Suprapubic skin (tissue), 4 donors: Measurements from ENCODE around the gene MINPP1.

ENCODE experiments used
- CTCF ChIP-seq, 2 donors: fragments of 200-600 bp in 1 of 2; fragments of 450-650 bp in 1 of 2; sonication (generic) in 1 of 2; IDR thresholded peaks; one replicate each; pipeline ENCODE4 v1.5.1; 2016 to 2019; ENCODE audit warnings: antibody characterized with exemption in 2 of 2, mild to moderate bottlenecking in 1 of 2, moderate library complexity in 1 of 2
- POLR2A ChIP-seq, 2 donors: fragments of 450-650 bp; IDR thresholded peaks; one replicate each; pipeline ENCODE4 v1.6.1; 2017; ENCODE audit warnings: antibody characterized with exemption in 2 of 2, mild to moderate bottlenecking in 2 of 2, moderate library complexity in 2 of 2
- POLR2AphosphoS5 ChIP-seq, 3 donors: sonication (generic); formaldehyde crosslinking; IDR thresholded peaks; one replicate each; pipeline ENCODE4 v1.6.1; 2017; ENCODE audit warnings: antibody characterized with exemption in 3 of 3

GRCh38 chr10:87578842-87579401 is 74.2 kb downstream of the MINPP1 start:
- TF ChIP-seq CTCF (IDR thresholded peaks at IDR 0.05), result no peak
- TF ChIP-seq POLR2A (IDR thresholded peaks at IDR 0.05), result no peak
- TF ChIP-seq POLR2AphosphoS5 (IDR thresholded peaks at IDR 0.05), result no peak
